ENCODE data around the gene PCGF1. TPM values are rescaled to one million over a fixed set of nuclear protein-coding genes. Genes with fewer than 3 reads are reported as not detected.

PCGF1 gene
- total RNA-seq, 4 donors from 2014 or later, result 4.4 to 16.2 (median 14.7) TPM

- intact Hi-C loops (cut with DNase I), result no loop called here
- no peak for DNase-seq
- no peaks in the 10 kb centered on the region for H3K9me3 ChIP-seq
- peaks cover 7 to 29% (median 11%) of the 10 kb centered on the region in 3 donors for H3K36me3 ChIP-seq
- peaks cover 0 to 22% (median 0%) of the 10 kb centered on the region in 4 donors for H3K27me3 ChIP-seq
- WGBS, 2 donors, result 70 to 94% methylated on average over 4 to 9 of the region's 9 CpGs
- no peak overlapping the region for H3K27ac ChIP-seq
- H3K4me3 ChIP-seq, result no peak overlapping the region
- no peak for TF ChIP-seq POLR2A (IDR thresholded peaks at IDR 0.05)
- TF ChIP-seq, protein P1, sequence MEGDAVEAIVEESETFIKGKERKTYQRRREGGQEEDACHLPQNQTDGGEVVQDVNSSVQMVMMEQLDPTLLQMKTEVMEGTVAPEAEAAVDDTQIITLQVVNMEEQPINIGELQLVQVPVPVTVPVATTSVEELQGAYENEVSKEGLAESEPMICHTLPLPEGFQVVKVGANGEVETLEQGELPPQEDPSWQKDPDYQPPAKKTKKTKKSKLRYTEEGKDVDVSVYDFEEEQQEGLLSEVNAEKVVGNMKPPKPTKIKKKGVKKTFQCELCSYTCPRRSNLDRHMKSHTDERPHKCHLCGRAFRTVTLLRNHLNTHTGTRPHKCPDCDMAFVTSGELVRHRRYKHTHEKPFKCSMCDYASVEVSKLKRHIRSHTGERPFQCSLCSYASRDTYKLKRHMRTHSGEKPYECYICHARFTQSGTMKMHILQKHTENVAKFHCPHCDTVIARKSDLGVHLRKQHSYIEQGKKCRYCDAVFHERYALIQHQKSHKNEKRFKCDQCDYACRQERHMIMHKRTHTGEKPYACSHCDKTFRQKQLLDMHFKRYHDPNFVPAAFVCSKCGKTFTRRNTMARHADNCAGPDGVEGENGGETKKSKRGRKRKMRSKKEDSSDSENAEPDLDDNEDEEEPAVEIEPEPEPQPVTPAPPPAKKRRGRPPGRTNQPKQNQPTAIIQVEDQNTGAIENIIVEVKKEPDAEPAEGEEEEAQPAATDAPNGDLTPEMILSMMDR (IDR thresholded peaks at IDR 0.05), result no peak
- H3K4me1 ChIP-seq, result peaks cover 10 to 36% (median 13%) of the 10 kb centered on the region in 3 donors
These were observed 16.5 kb upstream of the PCGF1 start for GRCh38 chr2:74524005-74524404.

GRCh38 chr2:74522516-74522915, 15.0 kb upstream of the PCGF1 start:
- H3K36me3 ChIP-seq, result peaks cover 7 to 22% (median 11%) of the 10 kb centered on the region in 3 donors
- no peak overlapping the region for H3K4me3 ChIP-seq
- H3K27ac ChIP-seq, result no peak overlapping the region
- no peaks in the 10 kb centered on the region for H3K9me3 ChIP-seq
- peaks cover 0 to 22% (median 0%) of the 10 kb centered on the region in 3 donors for H3K4me1 ChIP-seq
- no peak for DNase-seq
- WGBS, 2 donors, result 83% methylated on average over 3 of the region's 3 CpGs
- TF ChIP-seq POLR2A (IDR thresholded peaks at IDR 0.05), result no peak
- TF ChIP-seq, protein P1 (IDR thresholded peaks at IDR 0.05), result no peak
- peaks cover 0 to 37% (median 0%) of the 10 kb centered on the region in 4 donors for H3K27me3 ChIP-seq
- intact Hi-C loops (cut with DNase I), result no loop called here

GRCh38 chr2:74516650-74517049, 9.2 kb upstream of the PCGF1 start:
- Histone ChIP-seq H3K4me3 (peak overlapping the region in 2 of 4 donors; percentile 43 to 60), H3K27me3 (peaks cover 41 to 96% (median 45%) of the 10 kb centered on the region in 4 donors), H3K36me3 (no peaks in the 10 kb centered on the region), H3K9me3 (no peaks in the 10 kb centered on the region), H3K4me1 (peaks cover 14 to 39% (median 29%) of the 10 kb centered on the region in 3 donors), H3K27ac (no peak overlapping the region)
- TF ChIP-seq POLR2A (IDR thresholded peaks at IDR 0.05), result no peak
- TF ChIP-seq, protein P1 (IDR thresholded peaks at IDR 0.05), result no peak
- no peak for DNase-seq
- intact Hi-C loops (cut with DNase I), result no loop called here
- 66 to 70% methylated on average over 4 to 11 of the region's 13 CpGs for WGBS, 2 donors

GRCh38 chr2:74515981-74516633, 8.6 kb upstream of the PCGF1 start:
- TF ChIP-seq, protein P1 (IDR thresholded peaks at IDR 0.05), result no peak
- TF ChIP-seq POLR2A (IDR thresholded peaks at IDR 0.05), result no peak
- no peak for DNase-seq
- peak overlapping the region in 3 of 4 donors; percentile 20 to 60 (median 43) for H3K4me3 ChIP-seq
- 5 to 13% methylated on average over 6 to 8 of the region's 72 CpGs for WGBS, 2 donors
- H3K27ac ChIP-seq, result no peak overlapping the region
- H3K27me3 ChIP-seq, result peaks cover 41 to 98% (median 48%) of the 10 kb centered on the region in 4 donors
- no peaks in the 10 kb centered on the region for H3K9me3 ChIP-seq
- peaks cover 14 to 39% (median 29%) of the 10 kb centered on the region in 3 donors for H3K4me1 ChIP-seq
- no peaks in the 10 kb centered on the region for H3K36me3 ChIP-seq
- intact Hi-C loops (cut with DNase I), result no loop called here

- no peak overlapping the region for H3K27ac ChIP-seq
- H3K4me3 ChIP-seq, result peak overlapping the region in 2 of 4 donors; percentile 43 to 60
- TF ChIP-seq, protein P1 (IDR thresholded peaks at IDR 0.05), result no peak
- TF ChIP-seq POLR2A (IDR thresholded peaks at IDR 0.05), result no peak
- intact Hi-C loops (cut with DNase I), result no loop called here
- H3K9me3 ChIP-seq, result no peaks in the 10 kb centered on the region
- no peak for DNase-seq
- no peaks in the 10 kb centered on the region for H3K36me3 ChIP-seq
- WGBS, 2 donors, result 20 to 27% methylated on average over 3 to 4 of the region's 60 CpGs
- peaks cover 14 to 39% (median 29%) of the 10 kb centered on the region in 3 donors for H3K4me1 ChIP-seq
- H3K27me3 ChIP-seq, result peaks cover 41 to 100% (median 48%) of the 10 kb centered on the region in 4 donors
These were observed 7.9 kb upstream of the PCGF1 start for GRCh38 chr2:74515271-74515980.

Measured in esophagus squamous epithelium (tissue), 5 donors.